HL-60 (cell line): ENCODE measurements around the gene NSMF.

Source experiments
- DNase-seq, 2 experiments: peaks; one replicate each; pipeline ENCODE4 v3.0.0-alpha.2; 2010 to 2020; ENCODE audit warnings: low read depth in 1 of 2, low spot score in 1 of 2
- H3K27ac ChIP-seq: fragments of 250-450 bp; sonication (Bioruptor Pico); replicated peaks from 2 replicates; pipeline ENCODE4 v1.5.1; 2020; ENCODE audit warnings: mild to moderate bottlenecking, moderate library complexity
- H3K27me3 ChIP-seq: fragments of 250-450 bp; sonication (Bioruptor Pico); 2 replicates; pipeline ENCODE4 v1.5.1; 2021; ENCODE audit warnings: mild to moderate bottlenecking, moderate library complexity; ENCODE audit not compliant: insufficient read depth, poor library complexity, severe bottlenecking
- H3K4me3 ChIP-seq: replicated peaks from 2 replicates; pipeline ENCODE4 v1.5.1; 2011; ENCODE audit warnings: mild to moderate bottlenecking, control low read depth, low read length; ENCODE audit not compliant: insufficient read depth
- CTCF ChIP-seq: IDR thresholded peaks from one replicate; pipeline ENCODE4 v1.5.1; 2011; ENCODE audit warnings: low read length, control low read depth, inconsistent platforms; ENCODE audit not compliant: insufficient read depth
- GABPA ChIP-seq: IDR thresholded peaks from 2 replicates; pipeline ENCODE4 v1.6.1; 2012; ENCODE audit warnings: low read depth
- POLR2AphosphoS5 ChIP-seq: IDR thresholded peaks from 2 replicates; pipeline ENCODE4 v1.6.1; 2012; ENCODE audit warnings: low read depth
- REST ChIP-seq: IDR thresholded peaks from 2 replicates; pipeline ENCODE4 v1.6.1; 2012; ENCODE audit warnings: low read depth; ENCODE audit not compliant: insufficient replicate concordance
- SPI1 ChIP-seq: IDR thresholded peaks from 2 replicates; pipeline ENCODE4 v1.6.1; 2012; ENCODE audit warnings: low read depth, mild to moderate bottlenecking, borderline replicate concordance

NSMF gene

GRCh38 chr9:137455359-137455991, 3.7 kb downstream of the NSMF start:
- no peak for DNase-seq
- Histone ChIP-seq H3K4me3 (no peak overlapping the region), H3K27ac (no peak overlapping the region), H3K27me3 (no peaks in the 10 kb centered on the region)
- TF ChIP-seq GABPA (no peak), SPI1 (no peak), POLR2AphosphoS5 (no peak)

- DNase-seq: no peak
- H3K4me3 ChIP-seq: peak overlapping the region; percentile 16
- peak overlapping the region; percentile 54 for H3K27ac ChIP-seq
Observed at GRCh38 chr9:137454597-137455358, 4.4 kb downstream of the NSMF start.

GRCh38 chr9:137454145-137454596, 5.0 kb downstream of the NSMF start:
- Histone ChIP-seq H3K4me3 (peak overlapping the region; percentile 16), H3K27ac (peak overlapping the region; percentile 54), H3K27me3 (no peaks in the 10 kb centered on the region)
- TF ChIP-seq GABPA (no peak), REST (no peak), SPI1 (0 out of 2 replicates have a peak, but pooled peaks have one; percentile 17), CTCF (no peak)
- DNase-seq: peak in 1 of 2 experiments; percentile 52

More at GRCh38 chr9:137454597-137455358, 4.4 kb downstream of the NSMF start:
- H3K27me3 ChIP-seq: no peaks in the 10 kb centered on the region
- TF ChIP-seq REST: no peak
- TF ChIP-seq SPI1: no peak
- TF ChIP-seq GABPA: no peak
- TF ChIP-seq POLR2AphosphoS5: no peak
- no peak for TF ChIP-seq CTCF

- TF ChIP-seq REST (no peak), POLR2AphosphoS5 (0 out of 2 replicates have a peak, but pooled peaks have one; percentile 1)
- no peak overlapping the region; the same call in 1 of the 2 replicates for H3K27ac ChIP-seq
- no peaks in the 10 kb centered on the region for H3K27me3 ChIP-seq
- peak; percentile 75 for DNase-seq
- H3K4me3 ChIP-seq: no peak overlapping the region
Observed at GRCh38 chr9:137453643-137454081, 5.5 kb downstream of the NSMF start.
